Measurements from ENCODE around the gene ZNF462.
"Not testable (repeated sequence)": the region's sequence is repeated elsewhere in the genome, so short reads cannot be mapped to it uniquely, and the experiment has no call there.

ZNF462 gene

DNA sequence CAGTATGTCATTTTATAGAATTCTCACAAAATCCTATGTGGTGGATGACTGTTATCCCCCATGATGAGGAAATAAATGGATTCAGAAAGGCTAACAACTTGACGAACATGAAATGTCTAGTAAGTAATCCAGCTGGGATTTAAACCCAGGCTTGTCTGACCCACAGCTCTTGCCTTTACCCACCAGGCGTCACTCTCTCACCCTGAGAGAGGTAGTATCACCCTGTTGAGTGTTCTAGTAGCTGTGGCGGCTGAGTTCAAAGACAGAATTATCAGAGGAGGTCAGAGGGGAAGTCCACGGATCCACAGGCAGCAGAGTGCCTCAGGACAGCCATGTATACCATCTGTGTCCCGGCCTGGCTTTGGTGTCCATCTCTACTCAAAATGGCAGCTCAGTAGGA lies 113.8 kb downstream of the ZNF462 start:
- in situ Hi-C loops (cut with HindIII; ENCODE audit: low sequenced_read_pairs), result no loop called here
- DNase-seq (ENCODE audit: low read depth), result no peak
- H3K4me3 ChIP-seq (ENCODE audit: low read depth, low read length), result no peak overlapping the region

DNA sequence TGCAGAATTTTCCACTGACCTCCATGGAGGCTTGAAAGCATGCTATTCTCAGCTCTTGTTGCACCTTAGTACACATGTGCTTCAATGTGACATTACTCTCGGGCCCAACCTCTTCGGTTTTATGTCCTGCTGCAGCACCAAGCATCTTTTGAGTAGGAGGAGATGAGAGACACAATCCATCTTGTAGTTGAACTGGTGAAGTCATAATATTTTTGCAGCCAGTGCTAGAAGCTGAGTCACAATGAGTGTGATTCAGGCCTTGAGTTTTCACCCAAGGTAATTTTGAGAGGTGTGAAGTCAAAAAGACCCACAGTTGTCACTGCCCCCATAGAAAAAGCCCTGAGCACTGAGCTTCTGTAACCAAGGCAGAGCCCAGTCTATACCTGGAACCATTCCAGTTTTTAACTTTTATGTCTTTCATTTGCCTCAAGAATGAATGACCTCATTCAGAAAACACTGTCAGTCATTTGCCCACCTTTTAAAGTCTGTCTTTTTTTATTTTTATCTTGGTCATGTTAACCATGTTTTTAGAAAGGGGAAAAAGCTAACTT lies 117.7 kb downstream of the ZNF462 start:
- in situ Hi-C loops (cut with HindIII; ENCODE audit: low sequenced_read_pairs), result no loop called here
- no peak overlapping the region for H3K4me3 ChIP-seq (ENCODE audit: low read depth, low read length)
- TF ChIP-seq, protein P1, sequence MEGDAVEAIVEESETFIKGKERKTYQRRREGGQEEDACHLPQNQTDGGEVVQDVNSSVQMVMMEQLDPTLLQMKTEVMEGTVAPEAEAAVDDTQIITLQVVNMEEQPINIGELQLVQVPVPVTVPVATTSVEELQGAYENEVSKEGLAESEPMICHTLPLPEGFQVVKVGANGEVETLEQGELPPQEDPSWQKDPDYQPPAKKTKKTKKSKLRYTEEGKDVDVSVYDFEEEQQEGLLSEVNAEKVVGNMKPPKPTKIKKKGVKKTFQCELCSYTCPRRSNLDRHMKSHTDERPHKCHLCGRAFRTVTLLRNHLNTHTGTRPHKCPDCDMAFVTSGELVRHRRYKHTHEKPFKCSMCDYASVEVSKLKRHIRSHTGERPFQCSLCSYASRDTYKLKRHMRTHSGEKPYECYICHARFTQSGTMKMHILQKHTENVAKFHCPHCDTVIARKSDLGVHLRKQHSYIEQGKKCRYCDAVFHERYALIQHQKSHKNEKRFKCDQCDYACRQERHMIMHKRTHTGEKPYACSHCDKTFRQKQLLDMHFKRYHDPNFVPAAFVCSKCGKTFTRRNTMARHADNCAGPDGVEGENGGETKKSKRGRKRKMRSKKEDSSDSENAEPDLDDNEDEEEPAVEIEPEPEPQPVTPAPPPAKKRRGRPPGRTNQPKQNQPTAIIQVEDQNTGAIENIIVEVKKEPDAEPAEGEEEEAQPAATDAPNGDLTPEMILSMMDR (IDR thresholded peaks at IDR 0.05; ENCODE audit: low read depth, low read length, missing control alignments), result no peak
- no peak for DNase-seq (ENCODE audit: low read depth)

More for the DNA sequence above, 113.8 kb downstream of the ZNF462 start:
- TF ChIP-seq, protein P1 (IDR thresholded peaks at IDR 0.05; ENCODE audit: low read depth, low read length, missing control alignments), result no peak

DNA sequence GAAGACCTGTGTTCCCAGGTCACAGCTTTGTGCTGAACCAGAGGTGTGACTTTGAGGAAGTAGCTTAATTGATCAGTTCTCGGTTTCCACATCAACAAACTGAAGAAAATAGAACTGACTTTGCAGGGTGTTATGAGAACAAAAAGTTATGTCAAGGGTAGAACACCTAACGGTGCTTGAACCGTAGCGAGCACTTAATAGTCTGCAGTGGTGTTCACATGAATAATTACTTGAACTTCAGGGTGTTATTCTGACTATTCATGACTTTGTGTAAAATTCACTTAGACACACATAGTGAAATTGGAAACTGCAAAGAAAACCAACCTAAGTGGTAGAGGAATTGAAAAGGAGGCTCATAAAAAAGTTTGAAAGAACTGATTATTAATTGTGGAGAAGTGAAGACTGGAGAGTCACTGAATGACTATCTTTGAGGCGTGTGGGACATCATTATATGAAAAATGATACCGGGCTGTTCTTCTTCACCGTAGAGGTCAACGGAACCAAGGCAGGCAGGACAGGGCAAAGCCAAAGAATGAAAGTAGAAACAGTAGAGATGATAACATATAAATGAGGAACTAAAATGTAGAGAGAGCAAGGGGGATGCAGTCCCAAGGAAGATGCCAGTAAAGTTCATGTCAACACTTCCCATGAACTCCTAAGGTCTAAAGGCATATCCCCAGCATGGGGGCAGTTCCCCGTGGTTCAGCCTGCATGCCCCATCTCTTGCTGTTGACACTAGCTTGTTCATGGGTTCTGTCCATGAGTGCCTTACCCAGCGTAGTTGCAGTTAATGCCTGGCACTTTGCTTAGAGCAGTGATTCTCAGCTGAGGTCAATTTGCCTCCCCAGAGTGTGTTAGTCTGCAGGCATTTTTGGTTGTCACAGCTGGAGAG lies 118.7 kb downstream of the ZNF462 start:
- DNase-seq (ENCODE audit: low read depth), result no peak
- TF ChIP-seq, protein P1 (IDR thresholded peaks at IDR 0.05; ENCODE audit: low read depth, low read length, missing control alignments), result no peak
- in situ Hi-C loops (cut with HindIII; ENCODE audit: low sequenced_read_pairs), result no loop called here
- H3K4me3 ChIP-seq (ENCODE audit: low read depth, low read length), result no peak overlapping the region

DNA sequence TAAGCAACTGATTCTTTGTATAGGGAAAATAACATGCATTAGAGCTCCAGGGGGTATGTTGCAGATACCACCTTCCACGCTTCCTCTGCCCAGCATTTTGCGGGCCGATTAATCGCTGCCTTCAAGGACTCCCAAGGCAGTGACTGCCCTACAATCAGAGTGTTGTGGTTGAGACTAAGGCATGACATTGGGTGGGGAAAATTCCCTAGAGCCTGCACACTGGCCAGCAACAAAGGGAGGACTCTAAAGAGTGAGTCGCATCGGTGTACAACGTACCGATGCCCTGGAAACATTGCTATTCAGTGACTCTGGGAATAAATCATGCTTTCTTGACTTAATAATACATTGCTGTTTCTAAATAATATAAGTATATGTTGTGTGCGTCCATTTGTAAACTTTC lies 119.7 kb downstream of the ZNF462 start:
- in situ Hi-C loops (cut with HindIII; ENCODE audit: low sequenced_read_pairs), result no loop called here

DNA sequence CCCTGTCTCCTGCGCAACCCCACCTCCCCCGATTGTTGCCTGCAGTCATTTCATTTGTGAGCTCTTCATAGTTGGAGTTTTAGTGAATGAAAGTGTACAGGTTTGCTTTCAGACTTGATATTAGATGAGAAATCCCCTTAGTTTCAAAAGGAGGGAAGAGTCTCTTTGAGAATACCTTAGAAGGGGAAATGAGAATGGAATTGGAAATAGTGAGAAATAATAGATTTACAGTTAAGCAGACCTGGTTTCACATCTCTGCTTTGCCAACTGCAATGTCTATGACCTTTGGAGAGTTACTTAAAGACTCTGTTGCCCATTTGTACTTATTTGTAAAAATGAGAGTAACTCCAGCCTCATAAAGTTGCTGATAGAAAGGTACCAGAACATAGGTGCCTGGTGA lies 120.4 kb downstream of the ZNF462 start:
- TF ChIP-seq, protein P1 (IDR thresholded peaks at IDR 0.05; ENCODE audit: low read depth, low read length, missing control alignments), result no peak
- H3K4me3 ChIP-seq (ENCODE audit: low read depth, low read length), result no peak overlapping the region
- DNase-seq (ENCODE audit: low read depth), result no peak
- in situ Hi-C loops (cut with HindIII; ENCODE audit: low sequenced_read_pairs), result no loop called here

More for the DNA sequence above, 119.7 kb downstream of the ZNF462 start:
- TF ChIP-seq, protein P1 (IDR thresholded peaks at IDR 0.05; ENCODE audit: low read depth, low read length, missing control alignments), result no peak
- H3K4me3 ChIP-seq (ENCODE audit: low read depth, low read length), result no peak overlapping the region
- no peak for DNase-seq (ENCODE audit: low read depth)

DNA sequence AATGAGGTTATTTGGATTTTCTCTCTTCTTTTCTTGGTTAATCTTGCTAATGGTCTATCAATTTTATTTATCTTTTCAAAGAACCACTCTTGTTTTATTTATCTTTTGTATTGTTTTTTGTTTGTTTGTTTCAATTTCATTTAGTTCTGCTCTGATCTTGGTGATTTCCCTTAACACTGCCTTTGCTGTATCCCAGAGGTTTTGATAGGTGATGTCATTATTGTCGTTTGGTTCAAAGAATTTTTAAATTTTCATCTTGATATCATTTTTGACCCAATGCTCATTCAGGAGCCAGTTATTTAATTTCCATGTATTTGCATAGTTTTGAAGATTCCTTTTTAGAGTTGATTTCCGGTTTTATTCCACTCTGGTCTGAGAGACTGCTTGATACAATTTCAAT lies 126.9 kb downstream of the ZNF462 start:
- H3K4me3 ChIP-seq (ENCODE audit: low read depth, low read length); DNase-seq (ENCODE audit: low read depth); in situ Hi-C loops (cut with HindIII; ENCODE audit: low sequenced_read_pairs): not testable (repeated sequence)

DNA sequence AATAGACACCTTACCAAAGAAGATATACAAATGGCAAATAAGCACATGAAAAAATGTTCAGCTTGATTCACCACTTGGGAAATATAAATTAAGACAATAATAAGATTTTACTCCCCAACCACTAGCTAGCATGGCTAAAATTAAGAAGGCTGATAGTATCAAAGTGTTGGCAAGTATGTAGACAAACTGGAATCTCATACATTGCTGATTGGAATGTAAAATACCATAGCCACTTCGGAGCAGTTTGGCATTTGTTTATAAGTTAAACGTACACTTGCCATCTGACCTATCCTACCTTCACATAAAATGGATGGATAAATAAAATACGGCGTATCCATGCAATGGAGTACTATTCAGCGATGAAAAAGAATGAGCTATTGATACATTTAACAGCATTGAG lies 129.2 kb downstream of the ZNF462 start:
- DNase-seq (ENCODE audit: low read depth), result no peak
- H3K4me3 ChIP-seq (ENCODE audit: low read depth, low read length), result no peak overlapping the region
- TF ChIP-seq, protein P1 (IDR thresholded peaks at IDR 0.05; ENCODE audit: low read depth, low read length, missing control alignments), result no peak
- in situ Hi-C loops (cut with HindIII; ENCODE audit: low sequenced_read_pairs), result no loop called here

Data from astrocyte of the cerebellum (primary cell).